Suprapubic skin (tissue), 4 donors: ENCODE results near the gene PCED1A.

Source experiments
- CTCF ChIP-seq, 2 donors: fragments of 200-600 bp in 1 of 2; fragments of 450-650 bp in 1 of 2; sonication (generic) in 1 of 2; IDR thresholded peaks; one replicate each; pipeline ENCODE4 v1.5.1; 2016 to 2019; ENCODE audit warnings: antibody characterized with exemption in 2 of 2, mild to moderate bottlenecking in 1 of 2, moderate library complexity in 1 of 2
- EP300 ChIP-seq: sonication (generic); formaldehyde crosslinking; IDR thresholded peaks from one replicate; pipeline ENCODE4 v1.6.1; 2017; ENCODE audit warnings: antibody characterized with exemption
- POLR2A ChIP-seq, 2 donors: fragments of 450-650 bp; IDR thresholded peaks; one replicate each; pipeline ENCODE4 v1.6.1; 2017; ENCODE audit warnings: antibody characterized with exemption in 2 of 2, mild to moderate bottlenecking in 2 of 2, moderate library complexity in 2 of 2
- POLR2AphosphoS5 ChIP-seq, 3 donors: sonication (generic); formaldehyde crosslinking; IDR thresholded peaks; one replicate each; pipeline ENCODE4 v1.6.1; 2017; ENCODE audit warnings: antibody characterized with exemption in 3 of 3

GRCh38 chr20:2888224-2888955, 47.9 kb upstream of the PCED1A start:
- TF ChIP-seq CTCF (IDR thresholded peaks at IDR 0.05) (no peak), POLR2AphosphoS5 (IDR thresholded peaks at IDR 0.05) (no peak), POLR2A (IDR thresholded peaks at IDR 0.05) (no peak), EP300 (no peak)
